GM18907 (cell line): ENCODE measurements around the gene GDF11.

ENCODE experiments used
- ATAC-seq: cut with Tn5 transposase; IDR thresholded peaks from one replicate; pipeline ENCODE4 v1.9.1; 2021; ENCODE audit warnings: mild to moderate bottlenecking, moderate library complexity; ENCODE audit not compliant: unreplicated experiment

The GDF11 gene

GRCh38 chr12:55742719-55743405 is at the start of gene GDF11:
Gene GDF11 (plus strand): TSS chr12:55743122. CDS start chr12:55743317, 195 bp downstream.
- peak; percentile 37 for ATAC-seq

DNA sequence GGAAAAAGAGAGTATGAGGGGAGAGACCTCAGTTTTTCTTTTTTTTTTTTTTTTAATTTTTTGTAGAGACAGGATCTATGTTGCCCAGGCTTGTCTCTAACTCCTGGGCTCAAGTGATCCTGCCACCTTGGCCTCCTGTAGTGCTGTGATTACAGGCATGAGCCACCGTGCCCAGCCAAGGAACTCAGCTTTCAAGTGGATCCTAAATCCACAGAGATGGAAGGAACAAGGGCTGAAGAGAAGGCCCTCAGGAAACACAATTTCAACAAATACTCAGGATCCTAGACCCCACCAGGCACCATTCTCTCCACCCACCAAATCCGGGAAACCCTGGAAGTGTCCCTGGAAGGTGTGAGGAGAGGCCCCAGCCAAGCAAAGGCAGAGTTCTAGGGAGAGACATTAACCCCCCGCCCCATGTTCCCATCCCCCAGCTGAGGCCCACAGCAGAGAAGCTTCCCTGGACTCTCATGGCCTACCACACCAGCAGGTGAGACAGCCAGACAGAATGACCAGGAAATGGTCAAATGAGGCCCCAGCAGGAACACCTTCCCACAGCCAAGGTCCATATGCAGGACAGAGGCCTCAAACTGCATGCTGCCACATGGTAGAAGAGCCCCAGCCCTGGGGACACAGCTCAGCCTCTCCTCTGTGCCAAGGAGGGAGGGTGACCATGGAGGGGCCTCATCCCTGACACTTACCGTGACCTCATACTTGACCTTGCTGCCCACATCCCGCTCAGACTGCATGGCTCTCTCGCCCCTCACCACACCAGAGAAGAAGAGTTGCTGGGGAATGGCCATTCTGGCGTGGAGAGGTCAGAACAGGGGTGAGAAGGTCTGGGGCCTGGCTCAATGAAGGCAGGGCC is 49.4 kb upstream of the GDF11 start:
- ATAC-seq: no peak

GRCh38 chr12:55694188-55694515 is 48.8 kb upstream of the GDF11 start:
- no peak for ATAC-seq

- ATAC-seq: no peak
Observed at GRCh38 chr12:55694651-55695050, 48.3 kb upstream of the GDF11 start.

DNA sequence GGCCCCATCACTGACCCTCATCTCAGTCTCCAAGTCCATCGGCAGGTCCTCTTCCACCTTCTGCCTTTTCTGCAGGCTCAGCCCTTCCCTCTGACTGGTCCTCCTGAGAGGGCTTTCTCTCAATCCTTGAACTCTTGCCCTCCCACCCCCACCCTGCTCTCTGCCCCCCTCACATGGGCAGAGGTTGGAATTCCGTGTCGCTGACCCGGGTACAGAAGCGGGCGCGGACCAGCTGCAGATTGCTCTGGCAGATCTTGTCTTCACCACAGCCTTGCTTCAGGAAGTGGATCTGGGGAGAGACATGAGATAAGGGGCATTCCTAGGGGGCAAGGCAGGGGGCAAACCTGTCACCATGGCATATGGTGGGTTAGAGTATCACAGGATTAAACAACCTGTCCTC is 47.6 kb upstream of the GDF11 start:
- no peak for ATAC-seq

DNA sequence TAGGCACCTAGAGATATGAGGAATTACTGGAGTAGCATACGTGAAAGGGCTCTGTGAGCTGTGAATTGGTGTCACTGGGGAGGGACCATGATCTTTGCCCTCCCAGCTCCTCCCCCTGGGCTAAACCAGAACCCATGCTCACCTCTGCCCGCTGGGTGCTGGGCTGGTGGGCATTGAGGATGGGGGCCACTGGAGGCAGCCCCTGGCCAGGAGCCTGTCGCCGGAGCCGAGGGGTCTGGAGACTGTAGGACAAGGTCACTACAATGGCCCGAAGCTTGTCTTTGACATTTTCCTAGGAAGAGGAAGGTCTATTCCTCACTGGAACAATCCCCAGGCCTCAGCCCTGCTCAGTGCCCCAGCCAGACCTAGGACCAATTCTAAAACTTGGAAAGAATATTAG is 46.8 kb upstream of the GDF11 start:
- no peak for ATAC-seq

DNA sequence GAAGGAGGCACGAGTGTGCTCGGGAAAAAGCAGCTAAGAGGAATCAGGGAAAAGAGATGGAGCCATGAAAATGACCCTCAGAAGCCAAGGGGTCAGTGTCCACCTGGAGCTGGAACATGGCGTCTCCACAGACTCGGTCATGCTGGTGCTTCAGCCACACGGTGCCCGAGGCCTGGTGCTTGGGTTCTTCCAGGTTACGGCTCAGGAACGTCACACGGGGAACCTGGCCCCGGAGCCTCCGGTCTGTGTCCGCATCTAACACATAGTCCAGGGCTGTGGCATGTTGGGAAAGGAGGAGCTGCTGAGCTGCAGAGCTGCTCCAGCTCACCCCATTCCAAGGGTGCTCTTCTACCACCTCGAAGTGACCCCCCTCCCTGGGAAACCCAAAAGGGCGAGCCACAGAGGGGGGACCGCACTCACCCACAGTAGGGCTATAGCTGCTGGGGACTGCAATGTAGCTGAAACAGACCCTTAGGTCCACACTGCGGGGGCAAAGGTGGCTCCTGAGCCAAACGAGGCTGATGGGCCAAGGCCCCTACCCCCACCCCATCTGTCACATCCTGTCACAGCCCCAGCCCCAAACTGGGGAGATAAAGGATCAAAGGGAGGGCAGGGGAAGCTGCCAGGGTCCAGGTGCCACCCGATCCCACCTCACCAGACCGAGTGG is 46.0 kb upstream of the GDF11 start:
- ATAC-seq: no peak

- no peak for ATAC-seq
Observed at GRCh38 chr12:55697686-55698085, 45.2 kb upstream of the GDF11 start.

- ATAC-seq: no peak
Observed at GRCh38 chr12:55698241-55698955, 44.5 kb upstream of the GDF11 start.

- no peak for ATAC-seq
Observed at GRCh38 chr12:55698965-55699364, 44.0 kb upstream of the GDF11 start.

- no peak for ATAC-seq
Observed at GRCh38 chr12:55699471-55700055, 43.4 kb upstream of the GDF11 start.

DNA sequence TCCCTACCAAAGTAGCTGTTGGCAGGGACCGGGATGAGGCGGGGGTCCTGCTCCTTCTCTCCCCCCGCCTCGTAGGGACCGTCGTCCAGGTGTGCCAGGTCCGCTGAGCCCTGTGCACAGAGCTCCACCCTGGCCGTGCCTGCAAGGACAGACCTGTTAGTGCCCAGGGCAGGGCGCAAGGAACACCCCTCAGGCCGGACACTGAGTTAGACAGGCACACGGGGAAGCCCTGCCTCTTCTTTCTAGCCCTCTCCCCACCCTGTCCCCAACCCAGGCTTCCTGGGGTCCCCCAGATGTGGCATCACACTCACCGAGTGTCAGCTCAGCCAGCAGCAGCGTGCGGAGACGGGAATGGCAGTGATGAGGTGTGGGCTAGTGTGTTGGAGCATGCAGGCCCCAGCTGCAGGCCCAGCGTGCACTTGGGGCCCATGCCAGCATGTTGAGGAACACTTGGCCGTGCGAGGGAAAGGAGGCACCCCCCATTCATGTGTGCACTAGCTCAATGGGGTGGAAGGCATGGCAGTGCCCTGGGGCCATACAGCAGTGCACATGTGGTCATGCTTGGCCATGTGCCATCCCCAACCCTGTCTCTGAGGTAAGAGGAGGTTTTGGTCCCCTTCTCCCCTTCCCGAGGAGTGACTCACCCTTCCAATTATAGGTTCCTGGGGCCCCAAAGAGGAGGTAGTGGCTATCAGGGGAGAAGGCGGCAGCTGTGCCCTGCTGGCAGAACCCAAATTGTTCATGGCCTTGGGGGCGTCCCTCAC is 42.5 kb upstream of the GDF11 start:
- no peak for ATAC-seq

- no peak for ATAC-seq
Observed at GRCh38 chr12:55702861-55703260, 40.1 kb upstream of the GDF11 start.

DNA sequence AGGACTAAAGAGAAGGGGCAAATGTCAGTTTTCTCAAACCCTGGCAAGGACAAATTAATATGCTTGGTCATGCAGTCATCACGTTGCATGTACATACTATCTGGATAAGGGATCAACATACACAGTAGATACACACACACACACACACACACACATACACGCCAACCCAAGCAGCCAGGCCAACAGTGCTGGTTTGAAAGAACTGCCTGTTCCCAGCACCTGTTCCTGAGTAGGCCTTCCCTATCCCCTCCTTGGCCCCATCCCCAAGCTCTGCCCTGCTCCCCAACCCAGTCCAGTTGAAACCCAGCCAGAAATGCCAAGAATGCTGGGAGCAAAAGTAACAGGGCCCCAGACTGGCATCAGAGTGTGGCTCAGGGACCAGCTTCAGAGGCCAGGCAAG is 39.6 kb upstream of the GDF11 start:
- ATAC-seq: no peak

GRCh38 chr12:55703901-55704761 is 38.8 kb upstream of the GDF11 start:
- no peak for ATAC-seq

DNA sequence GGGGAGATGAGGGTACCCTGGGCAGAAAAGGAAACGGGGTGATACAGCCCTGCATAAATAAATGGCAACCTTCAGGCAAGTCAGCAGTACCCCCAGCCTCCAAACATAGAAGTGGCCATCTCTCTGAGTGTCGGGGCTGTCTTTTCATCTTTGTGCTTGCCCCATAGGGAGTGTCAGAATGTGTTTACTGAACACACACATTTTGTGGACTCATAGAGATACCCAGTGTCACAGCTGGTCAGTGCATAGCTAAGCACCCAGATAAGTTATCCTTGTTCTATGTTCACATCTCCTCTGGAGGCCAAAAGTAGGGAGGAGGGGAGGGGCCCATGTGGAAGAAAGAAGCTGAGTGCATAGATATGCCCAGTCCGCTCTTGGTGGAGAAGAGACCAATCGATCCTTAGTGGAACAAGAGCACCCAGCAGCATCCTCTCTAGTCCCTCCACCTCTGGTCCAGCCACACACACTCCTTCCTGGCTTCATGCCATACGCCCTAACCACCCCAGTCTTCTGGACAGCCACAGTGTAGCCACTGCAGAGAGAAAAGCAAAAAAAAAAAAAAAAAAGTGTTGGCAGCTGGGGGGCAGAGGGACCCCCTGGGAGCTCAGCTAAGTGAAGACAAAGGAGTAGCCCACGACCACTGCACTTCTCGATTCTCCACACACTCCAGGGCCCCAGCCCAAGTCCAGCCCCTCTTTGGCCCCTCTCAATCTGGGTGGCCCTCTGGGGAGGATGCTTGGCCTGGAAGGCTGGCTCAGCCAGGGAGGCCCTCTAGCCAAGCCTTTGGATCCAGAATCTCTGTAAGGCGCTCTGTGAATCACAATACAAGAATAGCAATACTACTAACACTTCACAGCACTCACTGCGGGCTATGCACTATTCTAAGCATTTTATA is 37.9 kb upstream of the GDF11 start:
- no peak for ATAC-seq

- ATAC-seq: no peak
Observed at GRCh38 chr12:55705782-55706402, 37.0 kb upstream of the GDF11 start.
